GM19372 (cell line): Measurements from ENCODE around the gene FRMD4A.

ENCODE experiments used
- ATAC-seq: cut with Tn5 transposase; IDR thresholded peaks from one replicate; pipeline ENCODE4 v1.9.1; 2021; ENCODE audit warnings: mild to moderate bottlenecking, low read depth, moderate library complexity; ENCODE audit not compliant: unreplicated experiment

Gene FRMD4A

DNA sequence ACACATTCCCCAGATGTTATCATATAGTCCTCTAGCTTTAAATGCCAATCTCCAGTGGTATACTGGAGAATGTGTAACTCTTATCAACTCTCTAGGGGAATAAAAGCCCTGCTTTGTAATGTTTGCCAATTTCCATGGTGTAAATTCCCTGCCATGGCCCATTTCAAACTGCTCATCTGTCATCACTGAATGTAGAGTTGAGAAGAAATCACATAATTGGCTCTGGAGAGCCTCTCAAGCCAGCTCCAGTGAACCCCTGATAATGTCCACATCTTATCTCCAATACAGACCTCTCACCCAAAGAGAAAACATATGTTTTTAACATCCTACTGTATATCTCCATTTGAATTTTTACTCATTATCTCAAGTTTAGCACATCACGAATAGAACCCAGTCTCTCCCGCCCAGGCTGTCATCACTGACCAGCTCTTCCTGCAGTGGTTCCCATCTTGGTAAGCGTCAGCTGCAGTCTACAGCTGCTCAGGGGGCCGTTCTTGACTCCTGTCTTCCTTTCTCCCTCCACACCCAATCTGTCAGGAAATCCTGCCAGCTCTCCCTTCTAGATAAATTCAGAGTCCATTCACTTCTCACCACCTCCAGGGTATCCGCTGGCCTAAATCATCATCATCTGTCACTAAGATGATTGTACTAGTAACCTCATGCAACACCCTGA lies 332.4 kb downstream of the FRMD4A start:
- no peak for ATAC-seq

DNA sequence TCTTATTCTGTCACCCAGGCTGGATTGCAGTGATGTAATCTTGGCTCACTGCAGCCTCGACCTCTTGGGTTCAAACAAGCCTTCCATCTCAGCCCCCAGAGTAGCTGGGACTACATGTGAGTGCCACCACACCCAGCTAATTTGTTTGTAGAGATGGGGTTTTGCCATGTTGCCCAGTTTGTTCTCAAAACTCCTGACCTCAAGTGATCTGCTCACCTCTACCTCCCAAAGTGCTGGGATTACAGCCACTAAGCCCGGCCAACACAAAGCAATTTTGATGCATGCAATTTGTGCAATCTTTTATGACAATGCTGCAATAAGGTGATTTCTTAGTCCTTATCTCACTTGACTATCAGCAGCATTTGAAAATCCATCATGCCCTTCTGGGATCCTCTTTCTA lies 333.1 kb downstream of the FRMD4A start:
- no peak for ATAC-seq

DNA sequence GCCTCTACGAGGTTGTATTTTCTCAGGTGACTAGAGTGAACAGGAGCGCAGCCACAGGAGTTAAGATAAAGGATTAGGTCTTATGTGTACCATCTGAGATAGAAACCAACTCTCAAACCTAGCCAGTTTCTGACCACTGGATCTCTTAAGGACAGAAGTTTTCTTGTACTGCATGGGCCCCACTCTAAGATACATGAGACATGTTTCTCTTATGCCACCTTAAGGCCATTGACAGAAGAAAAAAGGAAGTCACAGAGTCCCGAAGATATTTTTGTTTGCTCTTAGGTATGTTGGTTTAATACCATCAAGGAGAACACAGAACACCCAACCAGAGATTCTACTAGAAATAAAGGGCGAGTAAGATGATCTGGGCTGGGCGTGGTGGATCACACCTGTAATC lies 335.8 kb downstream of the FRMD4A start:
- ATAC-seq, result no peak

DNA sequence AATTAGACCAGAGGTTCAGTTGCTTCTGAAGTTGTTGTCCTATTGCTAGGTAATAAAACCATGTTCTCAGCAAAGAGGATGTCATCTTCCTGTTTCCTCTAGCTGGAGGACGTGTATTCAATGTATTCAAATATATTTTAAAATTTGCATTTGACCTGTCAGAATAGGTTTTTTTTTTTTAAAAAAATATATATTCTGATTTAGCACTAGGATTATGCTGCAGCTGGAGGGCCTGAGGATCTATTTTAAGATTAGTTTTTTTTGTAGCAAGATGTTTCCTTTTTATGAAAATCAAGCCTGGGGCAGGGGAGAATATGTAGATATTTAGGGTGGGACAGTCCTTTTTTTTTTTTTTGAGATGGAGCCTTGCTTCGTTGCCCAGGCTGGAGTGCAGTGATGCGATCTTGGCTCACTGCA lies 337.0 kb downstream of the FRMD4A start:
- no peak for ATAC-seq

DNA sequence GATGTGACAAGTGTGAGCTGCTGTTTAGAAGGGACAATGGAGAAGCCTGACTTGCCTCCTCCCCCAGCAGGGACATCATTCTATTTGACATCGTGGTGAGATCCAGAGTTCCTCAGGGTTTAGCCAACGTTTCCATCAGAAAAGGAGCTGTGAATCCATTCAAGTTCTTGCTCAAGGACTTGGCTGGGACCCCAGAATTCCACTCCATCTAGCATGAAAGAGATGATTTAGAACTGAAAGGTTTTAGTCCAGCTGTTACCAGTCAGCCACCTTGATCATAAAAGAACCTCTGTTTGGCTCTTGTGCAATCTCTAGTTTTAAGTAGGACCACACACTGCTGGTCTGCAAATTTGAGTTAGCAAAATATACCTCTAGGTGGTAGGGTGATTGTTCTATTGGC lies 337.6 kb downstream of the FRMD4A start:
- ATAC-seq, result no peak

DNA sequence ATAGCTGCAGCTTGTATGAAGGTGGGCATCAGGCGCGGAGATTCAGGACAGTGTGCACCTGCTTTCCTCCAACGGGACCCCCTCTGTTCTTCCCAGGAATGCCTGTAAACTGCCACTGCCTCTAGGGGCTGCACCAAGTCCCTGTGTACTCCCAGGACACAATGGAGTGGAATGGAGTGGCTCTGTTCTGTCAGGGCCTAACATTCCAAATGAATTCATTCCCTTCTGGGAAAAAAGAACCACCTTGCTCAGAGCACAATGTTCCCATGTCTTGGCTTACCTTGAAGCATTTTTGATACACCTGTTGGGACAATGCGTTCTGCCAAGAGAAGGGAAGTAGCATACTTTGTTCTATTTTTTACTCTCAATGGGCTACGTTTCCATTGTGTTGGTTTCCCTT lies 339.4 kb downstream of the FRMD4A start:
- no peak for ATAC-seq

DNA sequence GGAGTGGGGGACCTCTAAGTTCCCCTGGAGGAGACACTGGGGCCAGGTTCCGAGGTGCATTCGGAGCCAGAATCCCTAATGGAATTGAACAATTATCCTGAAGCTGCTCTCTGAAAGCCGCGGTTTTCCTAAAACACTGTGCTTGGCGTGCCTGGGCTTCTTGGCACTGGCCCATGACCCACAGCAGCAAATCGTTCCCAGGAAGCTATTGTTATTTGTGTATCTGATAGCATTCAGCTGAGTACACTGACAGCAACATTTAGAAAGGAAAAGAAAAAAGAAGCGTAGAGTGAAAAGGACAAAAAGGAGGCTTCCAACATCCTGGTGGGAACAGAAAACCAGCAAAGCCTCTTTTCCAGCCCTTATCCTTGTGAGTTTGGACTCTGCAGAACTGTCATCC lies 339.8 kb downstream of the FRMD4A start:
- no peak for ATAC-seq

DNA sequence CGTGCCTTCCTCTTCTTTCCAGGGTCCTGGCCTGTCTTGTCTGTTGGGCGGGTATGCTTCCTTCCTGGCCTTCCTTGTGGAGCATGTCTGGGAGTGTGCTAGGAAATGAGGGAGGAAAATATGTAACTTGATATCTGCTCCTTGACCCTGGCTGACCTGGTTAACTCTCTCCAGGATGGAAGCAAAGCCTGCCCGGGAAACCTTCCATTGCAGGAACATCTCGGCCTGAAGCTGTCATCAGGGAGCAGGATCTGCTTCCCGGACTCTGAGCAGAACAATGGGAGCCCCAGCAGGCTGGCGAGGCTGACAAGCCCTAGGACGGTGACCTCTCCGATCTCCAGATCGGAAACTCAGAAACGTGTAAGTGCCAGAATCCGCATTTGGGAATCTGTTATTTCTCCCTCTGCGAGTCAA lies 340.3 kb downstream of the FRMD4A start:
- ATAC-seq, result no peak

DNA sequence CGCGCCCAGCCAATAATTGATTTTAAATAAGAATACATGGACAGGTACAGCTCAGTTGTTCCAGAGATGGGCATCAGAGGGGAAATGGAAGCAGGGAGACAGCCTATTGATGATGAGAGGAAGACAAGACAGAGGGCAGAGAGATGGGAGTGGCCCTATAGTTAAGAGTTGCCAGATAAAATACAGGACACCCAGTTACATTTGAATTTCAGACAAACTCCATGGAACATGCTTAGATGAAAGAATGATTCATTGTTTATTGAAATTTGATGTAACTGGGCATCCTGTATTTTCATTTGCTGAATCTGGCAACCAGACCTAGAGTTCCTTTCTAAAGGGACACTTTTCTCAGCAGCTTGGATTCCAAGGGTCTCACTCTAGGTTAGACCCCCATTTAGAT lies 341.1 kb downstream of the FRMD4A start:
- no peak for ATAC-seq

DNA sequence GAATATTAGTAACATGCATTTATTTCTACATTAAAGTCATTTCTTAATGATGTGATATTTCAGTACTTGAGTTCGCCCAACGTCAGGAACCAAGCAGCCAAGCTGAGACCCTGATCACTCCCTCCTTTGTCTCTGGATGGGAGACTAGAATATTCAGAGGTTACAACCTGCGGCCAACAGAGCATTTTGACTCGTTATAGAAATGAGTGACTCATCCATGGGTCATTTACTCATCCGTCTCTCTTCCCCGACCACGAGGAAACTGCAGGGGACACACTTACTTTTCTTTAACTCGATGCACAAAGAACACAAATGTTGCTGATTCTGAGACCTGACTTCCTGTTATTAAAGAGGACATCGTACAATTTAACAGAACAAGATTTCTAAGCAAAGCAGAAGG lies 343.3 kb downstream of the FRMD4A start:
- ATAC-seq, result no peak

DNA sequence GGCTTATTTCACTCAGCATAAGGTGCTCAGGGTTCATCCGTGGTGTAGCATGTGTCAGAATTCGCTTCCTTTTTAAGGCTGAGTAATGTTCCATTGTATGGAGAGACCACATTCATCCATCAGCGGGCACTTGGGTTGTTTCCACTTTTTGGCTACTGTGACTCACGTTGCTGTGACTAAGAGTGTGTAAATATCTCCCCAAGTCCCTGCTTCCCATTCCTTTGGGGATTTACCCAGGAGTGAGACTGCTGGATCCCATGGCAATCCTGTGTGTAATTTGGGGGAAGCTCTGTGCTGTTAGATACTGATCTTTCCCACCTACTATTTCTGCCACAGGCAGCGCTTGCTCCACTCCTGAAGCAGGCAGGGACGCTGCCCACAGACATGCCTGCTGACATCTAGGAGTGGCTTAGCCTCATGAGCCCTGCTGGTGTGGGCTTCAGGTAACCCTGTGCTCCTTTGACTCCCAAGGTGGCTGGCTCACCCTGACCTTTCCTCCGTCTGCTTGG lies 346.0 kb downstream of the FRMD4A start:
- ATAC-seq, result no peak

DNA sequence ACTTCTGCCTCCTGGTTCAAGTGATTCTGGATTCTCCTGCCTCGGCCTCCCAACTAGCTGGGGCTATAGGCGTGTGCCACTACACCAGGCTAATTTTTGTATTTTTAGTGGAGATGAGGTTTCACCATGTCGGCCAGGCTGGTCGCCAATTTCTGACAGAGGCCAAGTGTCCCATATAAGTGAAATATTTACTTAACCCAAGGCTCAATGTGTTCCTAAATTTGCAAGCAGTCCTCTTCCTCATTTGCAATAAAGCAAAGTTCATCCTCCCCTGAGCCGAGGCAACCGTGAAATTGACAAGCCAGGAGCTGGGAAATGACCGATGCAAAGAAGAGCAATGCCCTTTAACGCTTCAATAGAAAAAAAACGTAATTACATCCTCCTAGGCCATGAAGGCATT lies 347.7 kb downstream of the FRMD4A start:
- no peak for ATAC-seq

DNA sequence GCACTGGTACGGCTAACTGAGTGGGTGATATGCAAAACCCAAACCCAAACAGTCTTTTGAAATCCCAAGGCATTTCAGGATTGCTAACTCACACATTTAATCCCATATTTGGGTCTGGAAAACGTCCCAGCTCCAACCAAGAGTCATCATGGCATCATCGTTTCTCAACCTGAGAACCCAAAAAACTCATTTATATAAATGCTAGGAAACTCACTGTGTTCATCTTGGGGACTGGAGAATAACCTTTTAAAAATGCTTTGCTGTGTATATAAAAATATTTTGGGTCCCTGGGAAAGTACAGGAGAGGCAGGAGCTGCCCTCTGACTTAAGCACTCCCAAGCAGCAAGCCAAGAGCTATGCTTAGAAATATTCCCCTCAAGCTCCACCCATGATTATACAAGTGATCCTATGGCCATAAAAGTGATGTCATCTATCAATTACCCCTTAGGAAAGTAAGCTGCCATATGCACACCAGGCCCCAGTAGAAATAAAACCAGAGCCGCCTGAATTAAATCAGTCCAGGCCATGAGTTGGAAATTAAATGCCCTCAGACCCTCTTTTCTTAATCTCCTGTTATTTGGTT lies 352.1 kb downstream of the FRMD4A start:
- ATAC-seq, result no peak

DNA sequence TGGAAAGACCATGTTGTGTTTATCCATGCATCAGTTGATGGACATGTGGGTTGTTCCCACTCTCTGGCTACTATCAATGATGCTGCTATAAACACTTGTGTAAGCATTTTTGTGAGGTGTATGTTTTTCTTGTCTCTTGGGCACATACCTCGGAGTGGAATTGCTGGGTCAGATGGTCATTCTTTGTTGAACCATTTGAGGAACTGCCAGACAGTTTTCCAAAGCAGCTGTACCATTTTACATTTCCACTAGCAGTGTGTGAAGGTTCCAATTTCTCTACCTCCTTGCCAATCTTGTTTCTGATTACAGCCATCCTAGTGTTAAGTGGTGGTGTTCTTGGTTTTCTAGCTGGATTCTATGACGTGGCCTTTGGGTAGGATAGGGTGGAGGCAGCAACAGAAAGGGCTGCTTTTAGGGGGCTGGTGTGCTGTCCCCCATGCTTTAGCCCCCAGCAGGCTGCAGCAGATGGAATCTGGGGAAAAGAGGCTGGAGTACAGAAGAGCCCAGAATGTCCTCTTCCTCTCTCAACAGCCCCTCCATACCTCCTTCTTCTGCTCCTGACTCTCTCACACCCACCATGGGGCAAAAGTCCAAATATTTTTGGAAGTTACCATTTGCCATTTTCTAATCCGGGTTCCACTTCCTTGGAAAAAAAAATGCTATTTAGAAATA lies 352.7 kb downstream of the FRMD4A start:
- no peak for ATAC-seq

DNA sequence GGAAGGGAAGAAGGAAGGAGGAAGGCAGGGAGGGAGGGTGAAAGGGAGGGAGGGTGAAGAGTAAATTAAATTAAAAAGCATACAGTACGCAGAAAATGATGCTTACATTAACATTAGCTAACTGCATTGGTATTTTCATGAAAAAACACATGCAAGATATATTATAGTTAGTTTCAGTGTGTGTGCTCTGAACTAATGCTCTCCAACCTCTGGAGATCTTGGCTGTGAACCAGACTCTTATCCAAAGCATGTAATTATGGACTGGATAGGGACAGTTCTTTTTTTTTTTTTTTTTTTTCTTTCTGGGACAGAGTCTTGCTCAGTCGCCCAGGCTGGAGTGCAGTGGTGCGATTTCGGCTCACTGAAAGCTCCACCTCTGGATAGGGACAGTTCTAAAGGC lies 357.0 kb downstream of the FRMD4A start:
- no peak for ATAC-seq

DNA sequence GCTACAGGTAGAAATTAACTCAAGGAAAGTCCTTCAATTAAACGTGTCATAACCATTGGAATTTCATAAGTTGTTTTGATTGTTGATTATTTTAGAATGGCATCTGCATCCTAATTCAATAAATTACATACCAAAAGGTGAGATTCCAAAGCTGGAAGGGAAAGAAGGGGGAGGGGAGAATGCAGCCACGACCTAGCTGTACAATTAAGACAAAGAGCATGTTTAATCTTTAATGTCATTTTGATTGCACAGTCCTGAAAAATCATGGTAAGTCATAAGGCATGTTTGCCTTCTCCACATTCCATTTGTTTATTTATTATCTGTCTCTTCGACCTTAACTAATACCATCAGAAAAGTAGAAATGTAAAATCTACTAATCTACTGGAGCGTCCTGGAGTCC lies 358.1 kb downstream of the FRMD4A start:
- ATAC-seq, result no peak

DNA sequence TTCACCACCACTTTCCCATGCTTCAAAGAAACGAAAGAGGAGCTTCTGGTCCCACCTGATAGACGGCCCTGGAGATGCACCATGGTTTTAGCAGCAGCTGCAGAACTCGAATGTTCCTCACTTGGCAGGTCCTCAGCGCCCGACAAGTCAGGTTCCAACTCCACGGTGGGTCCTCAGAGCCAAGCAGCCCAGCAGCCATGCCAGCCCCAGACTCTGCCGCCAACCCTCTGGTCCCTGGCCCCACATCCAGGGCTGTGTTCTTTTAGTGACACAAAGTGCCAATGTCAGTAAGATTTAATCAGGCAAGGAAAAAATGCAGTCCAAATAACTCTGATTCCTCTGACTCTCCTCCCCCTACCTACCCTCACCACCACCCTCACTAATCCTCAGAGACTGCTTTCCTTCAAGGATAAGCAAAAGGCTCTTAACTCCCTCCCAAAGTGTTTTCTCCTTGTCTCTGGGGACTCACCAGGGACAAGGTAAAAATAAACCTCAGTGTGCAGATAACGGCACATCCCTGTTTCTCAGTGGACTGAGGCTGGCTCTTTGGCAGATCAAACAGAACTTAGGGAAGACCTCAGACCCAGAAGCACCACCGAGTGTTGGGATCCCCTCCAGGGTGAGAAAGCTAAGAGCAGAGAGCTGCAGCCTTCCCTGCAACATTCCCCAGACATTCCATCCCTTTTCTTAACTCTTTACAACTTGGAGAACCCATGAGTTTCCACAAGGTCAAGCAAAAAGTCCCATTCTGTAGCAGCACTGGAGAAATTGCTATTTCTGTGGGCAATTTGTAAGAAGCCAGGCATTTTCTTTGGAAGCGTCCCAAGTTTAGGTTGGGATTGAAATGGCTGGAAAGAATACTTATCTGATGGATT lies 358.9 kb downstream of the FRMD4A start:
- no peak for ATAC-seq

DNA sequence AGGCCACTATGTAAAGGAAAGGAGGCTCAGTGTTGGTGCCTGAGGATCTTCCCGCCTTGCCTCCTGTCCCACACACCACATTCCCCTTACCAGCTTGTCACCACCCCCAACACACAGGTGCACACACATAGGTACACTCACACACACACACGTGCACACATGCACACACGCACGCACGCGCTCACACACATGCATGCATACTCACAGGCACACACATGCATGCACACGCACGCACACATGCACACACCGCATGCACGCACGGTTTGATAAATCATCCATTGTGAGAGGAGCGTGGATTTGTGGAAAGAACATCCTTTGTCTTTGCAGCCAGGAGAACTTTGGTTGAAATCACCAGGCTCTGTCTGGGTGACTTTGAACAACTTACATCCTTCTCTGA lies 359.8 kb downstream of the FRMD4A start:
- no peak for ATAC-seq

DNA sequence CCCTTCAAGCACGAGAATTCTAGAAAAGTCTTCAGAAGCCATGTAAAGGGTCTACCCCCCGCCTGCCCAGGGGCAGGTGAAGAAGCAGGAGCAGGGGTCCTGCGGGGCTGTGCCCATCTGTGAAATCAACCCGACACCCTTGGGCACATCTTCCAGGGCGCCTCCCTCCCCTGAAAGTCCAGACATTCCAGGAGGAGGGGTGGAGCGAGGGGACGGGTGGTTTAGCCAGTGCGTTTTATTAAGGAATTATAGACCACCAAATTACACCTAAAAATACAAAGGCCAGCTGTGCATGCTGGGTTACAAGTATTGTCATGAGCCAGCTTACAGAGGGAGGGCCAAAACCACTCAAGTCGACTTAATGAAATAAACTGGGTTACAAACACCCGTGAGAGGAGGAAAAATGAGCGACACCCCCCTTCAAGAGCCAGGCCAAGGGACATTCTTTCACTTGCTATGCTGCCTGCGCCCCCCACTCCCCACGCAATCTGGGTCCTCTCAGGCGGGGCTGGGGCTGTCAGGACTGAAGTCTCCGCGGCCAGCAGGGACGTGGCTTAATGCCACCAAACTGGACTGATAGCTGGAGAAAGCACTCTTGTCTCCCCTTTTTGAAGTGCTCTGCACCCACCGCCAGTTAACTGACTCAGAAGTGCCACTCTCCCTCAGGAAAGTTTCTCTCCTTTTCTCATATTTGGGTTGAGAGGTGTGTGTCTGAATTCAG lies 360.3 kb downstream of the FRMD4A start:
- ATAC-seq, result no peak

DNA sequence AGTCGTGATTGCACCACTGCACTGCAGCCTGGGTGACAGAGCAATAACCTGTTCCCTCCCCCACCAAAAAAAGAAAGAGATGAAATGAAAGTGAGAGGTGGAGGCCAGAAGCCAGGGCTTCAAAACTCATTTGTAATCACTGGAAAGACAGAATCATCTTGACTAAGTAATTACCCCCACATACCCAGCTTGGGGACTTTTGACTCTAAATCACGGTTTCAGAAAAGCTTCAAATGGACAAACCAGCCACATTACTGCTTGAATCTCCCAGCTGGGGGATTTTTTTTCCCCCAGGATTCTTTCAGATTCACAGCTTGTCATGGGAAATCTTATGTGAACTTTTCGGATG lies 361.0 kb downstream of the FRMD4A start:
- no peak for ATAC-seq
